Measurements from ENCODE around the gene KRTAP20-1.

DNA sequence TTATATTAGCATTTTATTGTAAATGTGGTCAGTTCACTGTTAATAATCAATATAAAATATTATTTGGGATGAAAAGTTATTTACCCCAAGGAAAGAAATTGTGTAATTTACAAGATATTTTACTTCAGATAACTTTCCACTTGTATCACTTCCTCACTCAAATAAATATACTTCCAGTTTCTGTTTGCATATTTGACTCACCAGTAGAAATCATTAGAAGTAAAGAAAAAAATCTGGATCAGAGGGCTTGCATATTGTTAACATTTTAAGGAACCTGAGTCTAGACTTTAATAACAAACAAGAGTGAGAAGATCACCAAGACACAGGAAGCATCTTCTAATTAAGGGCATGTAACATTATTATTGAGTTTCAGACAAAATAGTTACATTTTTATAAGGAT is 3.9 kb downstream of the KRTAP20-1 start:
- TF ChIP-seq, protein P1, sequence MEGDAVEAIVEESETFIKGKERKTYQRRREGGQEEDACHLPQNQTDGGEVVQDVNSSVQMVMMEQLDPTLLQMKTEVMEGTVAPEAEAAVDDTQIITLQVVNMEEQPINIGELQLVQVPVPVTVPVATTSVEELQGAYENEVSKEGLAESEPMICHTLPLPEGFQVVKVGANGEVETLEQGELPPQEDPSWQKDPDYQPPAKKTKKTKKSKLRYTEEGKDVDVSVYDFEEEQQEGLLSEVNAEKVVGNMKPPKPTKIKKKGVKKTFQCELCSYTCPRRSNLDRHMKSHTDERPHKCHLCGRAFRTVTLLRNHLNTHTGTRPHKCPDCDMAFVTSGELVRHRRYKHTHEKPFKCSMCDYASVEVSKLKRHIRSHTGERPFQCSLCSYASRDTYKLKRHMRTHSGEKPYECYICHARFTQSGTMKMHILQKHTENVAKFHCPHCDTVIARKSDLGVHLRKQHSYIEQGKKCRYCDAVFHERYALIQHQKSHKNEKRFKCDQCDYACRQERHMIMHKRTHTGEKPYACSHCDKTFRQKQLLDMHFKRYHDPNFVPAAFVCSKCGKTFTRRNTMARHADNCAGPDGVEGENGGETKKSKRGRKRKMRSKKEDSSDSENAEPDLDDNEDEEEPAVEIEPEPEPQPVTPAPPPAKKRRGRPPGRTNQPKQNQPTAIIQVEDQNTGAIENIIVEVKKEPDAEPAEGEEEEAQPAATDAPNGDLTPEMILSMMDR (IDR thresholded peaks at IDR 0.05; ENCODE audit: low read depth, low read length, poor library complexity, severe bottlenecking): no peak
- TF ChIP-seq EZH2phosphoT487 (IDR thresholded peaks at IDR 0.05; ENCODE audit: borderline replicate concordance, low read length): no peak

Measured in DOHH2 (cell line).